Mesenteric fat pad (tissue), 1 donor: ENCODE results near the gene SIVA1. TPM values are rescaled to one million over a fixed set of nuclear protein-coding genes. Genes with fewer than 3 reads are reported as not detected.

ENCODE experiments used
- DNase-seq: peaks from one replicate; pipeline ENCODE4 v3.0.0-alpha.2; 2020; ENCODE audit warnings: low spot score
- total RNA-seq: library from RNA; stranded (reverse); fragmentation: NEBNext Ultra II Directional; extraction: Animal tissue kit (Norgen Biotek cat#: 25700); gene quantifications from one replicate; pipeline ENCODE4 v1.2.1, GENCODE V29; 2021
- donor health status: DM: yes; HTN: yes; CAD: no.

The SIVA1 gene
- total RNA-seq, 1 donor from 2014 or later, result 60.0 TPM

DNA sequence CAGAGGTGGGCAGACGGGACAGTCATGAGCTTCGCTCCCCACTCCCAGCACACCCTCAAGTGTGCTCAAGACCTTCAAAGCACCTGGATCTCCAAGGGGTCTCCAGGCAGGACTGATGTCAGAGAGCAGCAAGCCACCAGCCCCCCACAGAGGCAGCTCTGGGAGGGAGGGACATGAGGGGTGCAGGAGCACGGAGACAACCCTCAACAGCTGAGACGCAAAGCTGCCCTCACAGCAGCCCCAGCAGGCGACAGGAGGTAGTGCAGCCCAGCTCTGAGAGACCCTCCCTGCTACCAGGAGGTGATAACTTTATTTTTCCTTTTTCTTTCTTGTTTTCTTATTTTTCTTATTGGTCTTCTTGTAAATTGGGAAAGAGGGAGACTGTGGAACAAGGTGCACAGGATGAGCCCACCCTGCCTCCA lies 17.9 kb downstream of the SIVA1 start:
- DNase-seq, result no peak

DNA sequence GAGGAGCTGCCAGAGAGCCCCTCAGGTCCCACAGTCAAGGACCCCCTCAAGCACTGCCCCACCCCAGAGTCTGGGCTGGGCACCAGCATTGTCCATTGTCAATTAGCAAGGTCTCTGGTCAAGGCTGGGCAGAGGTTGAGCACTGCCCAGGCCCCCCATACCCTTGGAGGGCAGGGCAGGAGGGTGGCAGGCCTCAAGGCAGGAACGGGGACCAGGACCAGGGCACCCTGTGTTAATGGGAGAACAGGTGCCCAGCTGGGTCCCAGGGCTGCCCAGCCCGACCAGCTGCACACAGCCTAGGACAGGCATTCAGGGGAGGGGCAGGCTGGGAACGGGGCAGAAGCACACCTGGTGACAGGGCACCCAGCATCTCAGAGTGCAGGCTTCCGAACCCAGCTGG lies 18.4 kb downstream of the SIVA1 start:
- no peak for DNase-seq

DNA sequence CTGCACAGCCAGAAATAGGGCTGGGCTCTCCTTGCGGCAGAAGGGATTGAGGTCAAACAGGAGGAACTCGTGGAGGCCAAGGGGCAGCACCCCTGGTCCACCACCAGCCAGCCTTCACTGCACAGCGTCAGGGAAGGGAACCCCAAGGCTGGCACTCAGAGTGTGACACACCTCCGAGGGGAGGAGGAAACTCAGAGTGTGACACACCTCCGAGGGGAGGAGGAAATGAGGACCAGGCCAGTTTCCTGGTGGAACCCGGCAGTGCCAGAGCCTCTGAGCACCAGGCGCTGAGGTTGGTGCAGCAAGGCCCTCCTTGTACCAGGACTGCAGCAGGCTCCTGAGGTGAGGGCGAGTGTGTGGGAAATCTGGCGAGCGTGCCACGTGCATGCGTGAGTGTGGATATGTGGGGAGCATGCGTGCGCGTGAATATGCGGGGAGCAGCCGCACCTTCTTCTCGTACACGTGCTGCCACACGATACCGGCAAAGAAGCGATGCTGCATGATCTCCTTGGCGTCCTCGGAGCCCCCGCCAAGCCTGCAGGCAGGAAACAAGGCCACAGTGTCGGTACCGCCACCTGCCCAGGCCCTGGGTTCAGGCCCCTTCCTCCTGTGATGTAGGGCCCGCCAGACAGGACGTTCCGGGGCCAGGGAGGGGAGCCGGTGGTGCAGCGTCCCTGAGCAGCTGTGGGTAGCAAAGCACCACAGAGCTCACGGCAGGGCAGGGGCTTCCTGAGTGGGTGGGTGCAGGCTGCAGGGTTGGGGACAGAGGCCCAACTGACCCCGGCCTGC lies 19.2 kb downstream of the SIVA1 start:
- no peak for DNase-seq

DNA sequence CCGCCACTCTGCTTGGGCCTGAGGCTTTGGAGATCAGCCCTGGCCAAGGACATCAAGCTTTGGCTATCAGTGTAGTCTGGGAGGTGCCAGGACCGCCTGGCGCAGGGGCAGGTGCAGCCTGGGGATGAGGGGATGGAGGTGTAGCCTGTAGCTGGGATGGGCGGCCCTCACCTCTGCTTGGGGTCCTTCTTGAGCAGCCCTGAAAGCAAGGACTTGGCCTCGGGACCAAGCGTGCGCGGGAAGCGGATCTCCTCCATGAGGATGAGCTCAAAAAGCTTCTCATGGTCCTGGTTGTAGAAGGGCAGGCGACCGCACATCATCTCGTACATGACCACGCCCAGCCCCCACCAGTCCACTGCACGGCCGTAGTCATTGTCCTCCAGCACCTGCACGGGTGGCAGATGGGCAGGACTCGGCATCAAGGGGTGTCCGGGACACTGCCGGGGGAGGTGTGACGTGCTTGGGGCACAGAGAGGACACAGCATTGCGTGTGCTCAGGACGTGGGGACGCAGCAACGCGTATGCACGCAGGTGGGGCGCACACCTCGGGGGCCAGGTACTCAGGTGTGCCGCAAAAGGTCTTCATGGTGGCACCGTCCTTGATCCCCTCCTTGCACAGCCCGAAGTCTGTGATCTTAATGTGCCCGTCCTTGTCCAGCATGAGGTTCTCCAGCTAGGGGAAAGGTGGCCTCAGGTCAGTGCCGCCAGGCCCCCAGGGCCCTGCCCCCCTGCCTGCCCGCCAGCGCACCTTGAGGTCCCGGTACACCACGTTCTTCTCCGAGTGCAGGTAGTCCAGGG lies 20.0 kb downstream of the SIVA1 start:
- DNase-seq, result no peak

DNA sequence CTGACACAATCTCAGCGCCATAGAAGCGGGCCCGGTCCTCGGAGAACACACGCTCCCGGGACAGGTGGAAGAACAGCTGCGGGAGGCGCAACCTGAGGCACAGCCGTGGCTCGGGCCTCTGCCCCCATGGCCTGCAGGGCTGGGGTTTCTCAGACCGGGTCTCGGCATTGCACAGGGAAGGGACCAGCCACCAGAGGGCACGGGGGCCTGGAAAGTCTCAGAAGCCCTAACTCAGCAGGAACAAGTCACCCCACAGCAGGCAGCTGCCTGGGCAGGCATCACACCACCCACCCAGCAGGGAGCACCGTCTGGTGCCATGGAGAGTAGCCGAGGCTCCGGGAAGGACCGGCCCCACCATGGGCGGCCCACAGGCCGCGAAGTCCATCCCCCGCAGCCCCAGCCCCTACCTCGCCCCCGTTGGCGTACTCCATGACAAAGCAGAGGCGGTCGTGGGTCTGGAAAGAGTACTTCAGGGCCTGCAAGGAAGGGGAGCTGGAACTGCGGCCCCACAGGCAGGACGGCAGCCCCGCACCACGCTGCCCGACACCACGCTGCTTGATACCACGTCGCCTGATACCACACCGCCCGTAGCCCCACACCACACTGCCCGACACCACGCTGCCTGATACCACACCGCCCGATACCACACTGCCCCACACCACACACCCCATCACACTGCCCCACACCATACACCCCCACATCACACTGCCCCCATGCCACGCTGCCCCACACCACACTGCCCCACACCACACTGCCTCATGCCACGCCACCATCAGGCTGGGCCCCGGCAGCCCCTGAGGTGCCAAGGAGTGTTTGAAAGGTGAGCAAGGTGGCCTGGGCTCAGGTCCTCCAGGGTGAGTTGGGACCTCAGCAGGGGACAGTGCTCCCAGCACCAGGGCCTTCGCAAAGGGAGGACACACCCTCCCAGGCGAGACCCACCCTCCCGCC lies 20.8 kb downstream of the SIVA1 start:
- no peak for DNase-seq

DNA sequence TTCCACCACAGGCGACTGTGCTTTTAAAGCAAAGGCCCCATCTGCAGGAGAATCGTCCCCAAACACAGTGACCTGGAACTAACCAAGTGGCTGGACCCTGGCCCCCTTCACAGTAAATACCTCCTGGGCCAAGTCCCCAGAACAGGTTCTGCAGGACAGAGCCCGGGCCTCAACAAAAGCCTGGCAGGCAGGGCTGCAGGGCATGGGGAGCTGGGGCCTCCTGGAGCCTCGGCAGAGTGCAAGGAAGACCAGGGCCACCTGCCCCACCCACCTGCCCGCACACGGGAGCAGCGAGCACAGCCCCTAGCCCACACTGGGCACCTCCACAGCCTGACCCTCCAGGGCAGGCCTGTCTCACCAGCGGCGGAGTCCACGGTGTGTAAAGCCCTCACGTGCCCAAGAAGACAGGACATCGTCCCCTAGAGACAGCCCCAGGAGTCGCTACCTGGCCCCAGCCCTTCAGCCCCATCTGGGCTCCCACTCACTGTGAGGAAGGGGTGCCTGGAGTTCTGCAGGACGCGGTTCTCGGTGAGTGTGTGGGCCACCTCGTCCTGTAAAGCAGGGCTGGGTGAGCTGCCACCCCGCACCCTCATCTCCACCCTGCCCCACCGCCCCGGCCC lies 21.6 kb downstream of the SIVA1 start:
- no peak for DNase-seq

DNA sequence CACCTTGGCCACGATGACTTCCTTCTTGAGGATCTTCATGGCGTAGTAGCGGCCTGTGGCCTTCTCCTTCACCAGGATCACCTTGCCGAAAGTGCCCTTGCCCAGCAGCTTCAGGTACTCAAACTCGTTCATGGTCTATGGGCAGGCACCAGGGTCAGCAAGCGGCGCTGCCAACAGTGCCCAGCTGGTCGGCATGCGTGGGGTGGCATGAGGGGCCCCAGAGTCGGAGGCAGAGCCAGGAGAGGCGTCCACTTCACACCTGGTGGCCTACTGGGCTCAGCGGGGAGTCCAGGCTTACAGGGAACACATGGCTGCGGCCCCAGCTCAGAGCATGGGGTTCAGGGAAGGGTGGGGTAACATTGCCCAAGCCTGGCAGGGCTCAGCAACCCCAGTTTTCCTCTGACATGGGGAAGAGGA lies 22.1 kb downstream of the SIVA1 start:
- DNase-seq, result no peak

DNA sequence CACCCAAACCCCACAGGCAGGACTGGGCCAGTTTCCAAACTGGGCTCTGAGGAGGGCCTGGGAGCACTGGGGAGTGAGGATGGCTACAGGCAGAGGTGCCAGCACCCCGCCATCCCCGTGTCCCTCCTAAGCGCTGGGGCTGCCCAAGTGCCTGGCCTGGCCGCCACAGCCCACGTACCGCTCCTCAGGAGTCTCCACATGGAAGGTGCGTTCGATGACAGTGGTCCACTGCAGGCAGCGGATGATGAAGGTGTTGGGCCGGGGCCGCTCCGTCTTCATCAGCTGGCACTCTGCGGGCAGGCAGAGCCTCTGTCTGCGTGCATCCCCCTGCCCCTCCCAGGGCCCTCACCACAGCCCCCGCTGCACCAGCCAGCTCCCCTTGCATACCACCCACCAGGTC lies 23.5 kb downstream of the SIVA1 start:
- no peak for DNase-seq

DNA sequence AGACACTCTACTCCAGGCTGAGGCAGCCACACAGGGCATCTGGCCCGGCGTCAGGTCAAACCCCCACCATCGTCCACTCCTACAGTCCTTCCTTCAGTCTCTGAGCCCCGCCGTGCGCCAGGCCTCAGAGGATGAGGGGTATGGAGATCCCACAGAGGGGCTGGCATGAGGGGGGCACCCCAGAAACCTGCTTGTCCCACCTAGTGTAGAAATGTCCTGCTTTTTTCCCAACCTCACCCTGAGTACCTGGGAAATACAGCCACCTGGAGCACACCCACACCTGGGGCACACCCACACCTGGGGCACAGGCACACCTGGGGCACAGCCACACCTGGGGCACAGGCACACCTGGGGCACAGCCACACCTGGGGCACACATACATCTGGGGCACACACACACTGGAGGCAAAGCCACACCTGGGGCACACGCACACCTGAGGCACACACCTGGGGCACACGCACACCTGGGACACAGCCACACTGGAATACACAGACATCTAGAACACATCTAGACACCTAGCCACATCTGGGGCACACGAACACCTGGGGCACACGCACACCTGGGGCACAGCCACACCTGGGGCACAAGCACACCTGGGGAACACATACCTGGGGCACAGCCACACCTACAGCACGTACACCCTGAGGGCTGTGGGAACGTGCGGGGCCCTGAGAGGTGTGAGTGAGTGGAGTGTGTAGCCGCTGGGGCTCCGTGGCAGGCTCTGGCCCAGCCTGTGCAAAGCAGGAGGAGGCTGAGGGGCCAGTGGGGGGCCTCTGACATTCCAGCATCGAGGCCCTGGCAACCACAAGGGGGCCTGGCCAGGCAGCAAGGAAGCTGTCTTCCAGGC lies 24.2 kb downstream of the SIVA1 start:
- DNase-seq, result no peak

DNA sequence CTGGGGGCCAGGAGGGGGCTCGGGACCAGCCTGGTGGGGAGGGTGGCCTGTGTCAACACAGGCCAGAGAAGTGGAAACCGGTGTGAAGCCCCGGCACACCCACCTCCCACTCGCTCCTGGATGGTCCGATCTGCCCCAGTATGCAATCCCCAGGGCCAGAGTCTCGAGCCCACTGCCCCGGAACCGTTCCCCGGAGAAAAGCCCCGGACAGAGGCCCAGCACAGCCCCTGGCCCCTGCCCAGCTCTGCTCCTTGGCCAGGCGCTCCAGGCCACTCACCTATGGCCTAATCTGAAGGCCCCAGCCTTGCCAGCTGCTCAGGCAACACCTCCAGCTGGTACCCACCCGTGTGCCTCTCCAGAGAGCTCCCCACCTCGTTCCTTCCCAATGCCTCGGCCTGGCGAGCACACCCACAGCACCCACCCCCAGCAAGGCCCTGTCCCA lies 24.9 kb downstream of the SIVA1 start:
- DNase-seq, result no peak

DNA sequence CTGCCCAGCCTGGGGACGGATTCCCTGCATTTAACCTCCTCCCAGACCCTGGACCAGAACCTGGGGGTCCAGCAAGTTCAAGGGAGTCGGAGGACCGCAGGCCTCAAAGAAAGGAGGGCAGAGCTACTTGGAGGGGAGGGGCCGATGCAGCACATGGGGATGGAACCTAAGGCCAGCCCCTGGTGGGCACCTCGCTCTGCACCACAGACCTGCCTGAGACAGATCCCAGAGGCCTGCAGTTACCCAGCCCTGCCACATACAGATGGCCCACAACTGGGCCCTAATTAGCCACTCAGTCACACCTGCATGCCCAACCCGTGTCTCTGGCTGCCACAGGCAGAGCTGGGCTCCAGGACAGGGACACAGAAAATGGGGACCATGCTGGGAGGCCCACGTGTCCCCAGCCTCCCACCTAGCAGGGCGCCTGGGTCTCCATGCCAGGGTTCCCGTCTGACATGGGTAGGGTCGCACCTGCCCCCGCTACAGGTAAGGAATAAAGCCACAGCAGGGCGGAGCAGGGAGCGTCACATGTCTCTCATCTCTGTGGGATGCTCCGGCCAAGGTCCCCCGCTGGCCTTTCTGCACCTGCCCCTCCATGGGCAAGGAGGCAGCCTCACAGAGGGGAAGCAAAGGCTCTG lies 25.9 kb downstream of the SIVA1 start:
- no peak for DNase-seq

DNA sequence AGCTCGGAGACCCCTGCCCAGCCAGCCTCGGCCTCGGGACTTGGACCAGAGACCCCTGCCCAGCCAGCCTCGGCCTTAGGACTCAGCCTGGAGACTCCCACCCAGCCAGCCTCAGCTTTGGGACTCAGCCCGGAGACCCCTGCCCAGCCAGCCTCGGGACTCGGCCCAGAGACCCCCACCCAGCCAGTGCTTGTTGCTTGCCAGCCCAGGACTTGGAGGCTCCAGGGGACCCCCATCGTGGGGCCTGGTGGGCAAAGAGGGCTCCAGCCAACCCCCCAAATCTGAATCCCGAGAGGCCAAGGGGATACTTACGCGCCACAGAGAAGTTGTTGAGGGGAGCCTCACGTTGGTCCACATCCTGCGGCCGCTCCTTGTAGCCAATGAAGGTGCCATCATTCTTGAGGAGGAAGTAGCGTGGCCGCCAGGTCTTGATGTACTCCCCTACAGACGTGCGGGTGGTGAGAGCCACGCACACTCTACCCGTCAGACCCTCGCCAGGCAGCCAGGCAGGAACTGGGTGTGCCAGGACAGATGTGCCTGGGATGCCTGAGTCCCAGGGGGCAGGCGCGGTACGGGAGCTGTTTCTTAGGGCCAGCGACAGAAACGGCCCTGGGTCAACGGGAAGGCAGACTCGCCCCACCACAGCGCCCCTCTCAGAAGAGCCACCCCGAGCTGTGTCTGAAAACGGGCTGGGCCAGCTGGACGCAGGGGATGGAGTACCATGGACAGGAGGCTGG lies 27.0 kb downstream of the SIVA1 start:
- no peak for DNase-seq

DNA sequence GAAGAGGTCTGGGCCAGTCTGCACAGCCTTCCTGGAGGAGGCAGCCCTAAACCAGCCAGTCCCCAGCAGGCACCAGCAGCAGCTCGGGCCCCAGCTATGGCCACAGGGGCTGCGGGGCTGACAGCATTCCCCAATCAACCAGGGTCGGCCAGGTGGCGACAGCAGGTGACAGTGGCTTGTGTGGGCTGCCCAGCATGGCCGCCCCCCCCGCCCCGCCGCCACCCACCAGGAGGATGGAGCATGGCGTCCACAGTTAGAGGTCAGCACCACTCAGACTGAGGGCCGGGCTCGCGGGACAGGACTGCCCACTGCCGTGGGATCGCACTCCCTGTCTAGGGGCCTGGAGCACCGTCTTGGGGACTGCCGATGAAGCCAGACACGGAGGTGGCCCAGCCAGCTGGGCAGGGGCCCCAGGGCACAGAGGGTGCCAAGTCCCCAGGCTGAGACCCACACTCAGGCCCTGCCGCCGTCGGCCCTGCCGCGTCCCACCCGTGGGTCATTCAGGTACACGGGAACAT lies 27.6 kb downstream of the SIVA1 start:
- DNase-seq, result no peak

DNA sequence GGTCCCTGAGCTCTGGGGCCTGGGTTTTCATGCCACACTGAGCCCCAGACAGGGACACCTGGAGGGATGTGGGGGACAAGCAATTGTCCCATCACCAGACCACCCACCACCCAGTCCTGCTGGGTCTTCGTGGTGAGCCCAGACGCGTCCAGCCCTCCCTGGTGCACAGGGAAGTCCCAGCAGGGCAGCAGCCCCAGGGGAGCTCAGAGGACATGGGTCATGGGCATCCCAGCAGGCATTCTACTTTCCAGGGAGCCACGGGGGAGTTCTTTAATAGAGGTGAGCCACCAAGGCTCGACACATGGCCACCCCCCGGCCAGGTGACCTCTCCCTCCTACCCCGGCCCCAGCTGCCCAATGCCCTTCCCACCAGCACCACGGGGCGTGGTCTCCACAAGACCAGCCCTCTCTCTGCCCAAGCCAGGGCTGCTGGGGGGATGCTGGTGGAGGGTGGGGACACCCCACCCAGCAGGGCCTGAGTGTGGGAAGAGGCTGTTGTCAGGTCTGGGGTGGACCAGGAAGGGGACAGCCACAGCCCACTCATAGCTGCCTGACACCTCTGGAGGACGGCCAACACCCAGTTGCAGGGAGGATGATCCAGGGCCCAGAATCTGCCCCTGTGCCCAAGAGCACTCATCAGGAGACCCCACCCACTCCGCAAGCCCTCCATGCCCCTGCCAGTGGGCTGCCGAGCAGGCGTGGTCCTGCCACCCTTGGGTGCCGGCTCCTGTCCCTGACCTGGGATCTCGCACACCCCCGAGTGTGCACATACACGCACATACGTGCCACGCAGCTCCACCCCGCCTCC lies 28.5 kb downstream of the SIVA1 start:
- DNase-seq, result no peak

DNA sequence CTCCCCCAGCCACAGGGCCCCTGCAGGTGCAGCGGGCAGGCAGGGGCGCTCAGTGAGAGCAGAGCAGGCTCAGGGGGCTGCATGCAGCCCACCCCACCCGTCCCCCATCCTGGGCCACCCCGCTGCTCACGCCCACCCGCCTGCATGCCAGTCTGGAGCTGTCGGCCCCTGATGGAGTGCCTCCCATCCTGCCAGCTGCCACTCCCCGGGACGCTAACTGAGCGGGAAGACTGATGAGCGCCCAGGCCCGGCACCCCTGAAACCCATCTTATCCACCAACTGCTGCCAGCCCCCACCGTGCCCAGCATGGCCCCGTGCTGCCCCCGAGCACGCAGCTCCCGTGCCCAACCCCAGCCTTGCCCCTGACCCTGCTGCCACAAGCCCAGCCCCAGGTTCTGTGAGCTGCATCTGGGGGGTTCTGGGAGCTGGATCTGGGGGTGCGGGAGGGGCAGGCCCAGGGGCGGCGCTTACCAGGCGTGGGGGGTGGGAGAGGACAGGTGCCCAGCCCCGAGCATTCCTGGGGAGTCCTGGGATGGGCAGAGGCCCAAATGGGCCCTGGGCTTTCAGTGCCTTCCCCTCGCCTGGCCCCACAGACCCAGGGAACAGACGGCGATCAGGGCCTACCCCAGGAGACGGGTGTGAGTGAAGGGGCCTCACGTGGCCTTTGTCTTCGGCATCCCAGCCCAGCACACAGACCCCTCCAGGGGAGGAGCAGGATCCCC lies 29.3 kb downstream of the SIVA1 start:
- no peak for DNase-seq

DNA sequence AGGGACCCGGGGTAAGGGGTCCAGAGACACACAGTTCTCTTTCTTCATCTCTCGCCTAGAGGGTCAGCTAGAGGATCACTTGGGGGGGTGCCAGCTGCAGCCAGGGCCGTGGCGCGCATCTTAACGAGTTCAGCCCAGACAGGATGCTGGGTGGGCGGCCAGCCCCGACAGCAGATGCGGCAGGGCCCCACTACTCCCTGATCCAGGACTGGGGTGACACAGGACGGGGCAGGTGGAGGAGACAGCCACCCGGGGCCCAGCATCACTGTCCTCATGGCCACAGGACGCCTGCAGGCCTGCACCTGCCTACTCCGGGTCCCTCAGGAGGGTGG lies 29.8 kb downstream of the SIVA1 start:
- no peak for DNase-seq
